Measurements from ENCODE around the gene AACS.

Gene AACS

DNA sequence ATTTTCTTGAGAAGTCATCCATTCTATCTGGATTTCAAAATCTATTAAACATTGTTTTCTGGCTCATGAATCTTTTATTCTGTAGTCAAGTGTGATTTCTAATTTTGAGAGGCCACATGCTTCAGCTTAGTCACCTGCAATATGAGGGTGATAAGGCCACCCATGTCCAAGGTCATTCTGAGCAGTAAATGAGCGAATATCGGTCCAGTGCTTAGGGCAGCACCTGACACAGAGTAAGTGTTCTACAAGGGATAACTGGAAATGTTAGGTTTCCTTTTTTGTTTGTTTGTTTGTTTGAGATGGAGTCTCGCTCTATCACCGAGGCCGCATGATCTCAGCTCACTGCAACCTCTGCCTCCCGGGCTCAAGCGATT is 34.2 kb downstream of the AACS start:
- TF ChIP-seq, protein P1, sequence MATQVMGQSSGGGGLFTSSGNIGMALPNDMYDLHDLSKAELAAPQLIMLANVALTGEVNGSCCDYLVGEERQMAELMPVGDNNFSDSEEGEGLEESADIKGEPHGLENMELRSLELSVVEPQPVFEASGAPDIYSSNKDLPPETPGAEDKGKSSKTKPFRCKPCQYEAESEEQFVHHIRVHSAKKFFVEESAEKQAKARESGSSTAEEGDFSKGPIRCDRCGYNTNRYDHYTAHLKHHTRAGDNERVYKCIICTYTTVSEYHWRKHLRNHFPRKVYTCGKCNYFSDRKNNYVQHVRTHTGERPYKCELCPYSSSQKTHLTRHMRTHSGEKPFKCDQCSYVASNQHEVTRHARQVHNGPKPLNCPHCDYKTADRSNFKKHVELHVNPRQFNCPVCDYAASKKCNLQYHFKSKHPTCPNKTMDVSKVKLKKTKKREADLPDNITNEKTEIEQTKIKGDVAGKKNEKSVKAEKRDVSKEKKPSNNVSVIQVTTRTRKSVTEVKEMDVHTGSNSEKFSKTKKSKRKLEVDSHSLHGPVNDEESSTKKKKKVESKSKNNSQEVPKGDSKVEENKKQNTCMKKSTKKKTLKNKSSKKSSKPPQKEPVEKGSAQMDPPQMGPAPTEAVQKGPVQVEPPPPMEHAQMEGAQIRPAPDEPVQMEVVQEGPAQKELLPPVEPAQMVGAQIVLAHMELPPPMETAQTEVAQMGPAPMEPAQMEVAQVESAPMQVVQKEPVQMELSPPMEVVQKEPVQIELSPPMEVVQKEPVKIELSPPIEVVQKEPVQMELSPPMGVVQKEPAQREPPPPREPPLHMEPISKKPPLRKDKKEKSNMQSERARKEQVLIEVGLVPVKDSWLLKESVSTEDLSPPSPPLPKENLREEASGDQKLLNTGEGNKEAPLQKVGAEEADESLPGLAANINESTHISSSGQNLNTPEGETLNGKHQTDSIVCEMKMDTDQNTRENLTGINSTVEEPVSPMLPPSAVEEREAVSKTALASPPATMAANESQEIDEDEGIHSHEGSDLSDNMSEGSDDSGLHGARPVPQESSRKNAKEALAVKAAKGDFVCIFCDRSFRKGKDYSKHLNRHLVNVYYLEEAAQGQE (IDR thresholded peaks at IDR 0.05; ENCODE audit: insufficient replicate concordance, low read depth), result no peak
- TF ChIP-seq SPI1 (IDR thresholded peaks at IDR 0.05; ENCODE audit: borderline replicate concordance, low read depth), result no peak
- Histone ChIP-seq H3K4me3 (replicated peaks; ENCODE audit: insufficient read depth, low read length) (no peak overlapping the region), H3K27me3 (ENCODE audit: insufficient read depth, poor library complexity, severe bottlenecking) (no peaks in the 10 kb centered on the region), H3K27ac (replicated peaks) (no peak overlapping the region)
- DNase-seq (ENCODE audit: low read depth in 1 of 2, low spot score in 1 of 2), result no peak

DNA sequence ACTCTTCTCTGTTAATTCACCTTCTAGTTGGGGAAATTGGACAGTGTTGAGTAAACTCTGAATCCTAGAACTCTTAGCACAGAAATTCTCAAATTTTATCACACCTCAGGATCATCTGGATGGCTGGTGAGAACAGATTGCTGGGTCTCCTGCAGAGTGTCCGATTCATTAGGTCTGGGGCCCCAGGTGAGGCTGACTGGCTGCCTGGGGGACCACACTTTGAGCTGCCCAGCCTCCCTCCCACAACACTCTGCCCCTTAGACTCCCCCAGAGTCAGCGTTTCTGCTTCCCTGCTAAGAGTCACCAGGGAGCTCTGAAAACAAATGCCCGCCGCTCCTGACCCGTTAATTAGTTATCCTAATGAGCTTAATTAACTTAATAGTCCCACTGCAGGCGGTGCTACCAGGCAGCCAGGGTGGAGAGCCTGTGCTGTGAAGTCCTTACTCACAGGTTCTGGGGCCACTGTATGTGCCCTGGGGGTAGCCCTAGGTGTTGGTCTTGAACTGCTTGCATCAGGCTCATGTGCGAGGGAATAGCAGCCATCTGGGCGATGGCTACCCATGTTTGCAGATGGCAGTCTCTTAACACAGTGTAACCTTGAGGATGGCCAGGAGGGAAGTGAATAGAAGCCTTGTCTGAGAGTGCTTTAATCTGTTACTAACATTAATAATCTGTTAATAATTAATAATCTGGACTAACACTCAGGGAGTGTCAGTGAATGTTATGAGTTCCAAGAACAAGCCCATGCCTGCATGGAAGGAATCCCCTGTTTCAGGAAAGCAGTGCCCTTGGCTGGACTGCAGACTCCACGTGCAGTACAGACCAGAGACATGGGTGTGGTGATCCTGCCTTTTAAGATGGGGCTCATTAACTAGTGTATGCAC is 35.6 kb downstream of the AACS start:
- Histone ChIP-seq H3K27me3 (ENCODE audit: insufficient read depth, poor library complexity, severe bottlenecking) (no peaks in the 10 kb centered on the region), H3K4me3 (replicated peaks; ENCODE audit: insufficient read depth, low read length) (no peak overlapping the region), H3K27ac (replicated peaks) (no peak overlapping the region)
- TF ChIP-seq POLR2AphosphoS5 (IDR thresholded peaks at IDR 0.05; ENCODE audit: low read depth), result no peak
- TF ChIP-seq, protein P1 (IDR thresholded peaks at IDR 0.05; ENCODE audit: insufficient replicate concordance, low read depth), result no peak
- TF ChIP-seq, protein P2, sequence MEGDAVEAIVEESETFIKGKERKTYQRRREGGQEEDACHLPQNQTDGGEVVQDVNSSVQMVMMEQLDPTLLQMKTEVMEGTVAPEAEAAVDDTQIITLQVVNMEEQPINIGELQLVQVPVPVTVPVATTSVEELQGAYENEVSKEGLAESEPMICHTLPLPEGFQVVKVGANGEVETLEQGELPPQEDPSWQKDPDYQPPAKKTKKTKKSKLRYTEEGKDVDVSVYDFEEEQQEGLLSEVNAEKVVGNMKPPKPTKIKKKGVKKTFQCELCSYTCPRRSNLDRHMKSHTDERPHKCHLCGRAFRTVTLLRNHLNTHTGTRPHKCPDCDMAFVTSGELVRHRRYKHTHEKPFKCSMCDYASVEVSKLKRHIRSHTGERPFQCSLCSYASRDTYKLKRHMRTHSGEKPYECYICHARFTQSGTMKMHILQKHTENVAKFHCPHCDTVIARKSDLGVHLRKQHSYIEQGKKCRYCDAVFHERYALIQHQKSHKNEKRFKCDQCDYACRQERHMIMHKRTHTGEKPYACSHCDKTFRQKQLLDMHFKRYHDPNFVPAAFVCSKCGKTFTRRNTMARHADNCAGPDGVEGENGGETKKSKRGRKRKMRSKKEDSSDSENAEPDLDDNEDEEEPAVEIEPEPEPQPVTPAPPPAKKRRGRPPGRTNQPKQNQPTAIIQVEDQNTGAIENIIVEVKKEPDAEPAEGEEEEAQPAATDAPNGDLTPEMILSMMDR (IDR thresholded peaks at IDR 0.05; ENCODE audit: insufficient read depth, low read length), result no peak
- TF ChIP-seq SPI1 (IDR thresholded peaks at IDR 0.05; ENCODE audit: borderline replicate concordance, low read depth), result no peak
- no peak for TF ChIP-seq GABPA (IDR thresholded peaks at IDR 0.05; ENCODE audit: low read depth)
- DNase-seq (ENCODE audit: low read depth in 1 of 2, low spot score in 1 of 2), result no peak

- H3K27me3 ChIP-seq (ENCODE audit: insufficient read depth, poor library complexity, severe bottlenecking), result no peaks in the 10 kb centered on the region
- DNase-seq (ENCODE audit: low read depth in 1 of 2, low spot score in 1 of 2), result no peak
Measured at GRCh38 chr12:125104982-125105381, 39.7 kb downstream of the AACS start.

More at GRCh38 chr12:125104982-125105381, 39.7 kb downstream of the AACS start:
- Histone ChIP-seq H3K4me3 (replicated peaks; ENCODE audit: insufficient read depth, low read length) (no peak overlapping the region), H3K27ac (replicated peaks) (no peak overlapping the region)
- TF ChIP-seq GABPA (IDR thresholded peaks at IDR 0.05; ENCODE audit: low read depth) (no peak), SPI1 (IDR thresholded peaks at IDR 0.05; ENCODE audit: borderline replicate concordance, low read depth) (no peak), POLR2AphosphoS5 (IDR thresholded peaks at IDR 0.05; ENCODE audit: low read depth) (no peak)
- TF ChIP-seq, protein P1 (IDR thresholded peaks at IDR 0.05; ENCODE audit: insufficient replicate concordance, low read depth), result no peak
- TF ChIP-seq, protein P2 (IDR thresholded peaks at IDR 0.05; ENCODE audit: insufficient read depth, low read length), result no peak

Measured in HL-60 (cell line).